Caki2 (cell line): ENCODE results near the gene SYNGAP1. TPM values are rescaled to one million over a fixed set of nuclear protein-coding genes. Genes with fewer than 3 reads are reported as not detected.

ENCODE experiments used
- DNase-seq: peaks from one replicate; pipeline ENCODE4 v3.0.0-alpha.2; 2015; ENCODE audit warnings: low read depth
- in situ Hi-C: cut with HindIII; loops from 2 replicates; pipeline ENCODE4 v1.10.0; 2016; ENCODE audit warnings: low sequenced_read_pairs, low pct_unique_long_range_greater_than_20kb, mixed read lengths
- total RNA-seq: library from RNA; depleted of rRNA; stranded (reverse); fragments of >200 nt; shearing (Covaris generic); gene quantifications from 2 replicates; pipeline ENCODE4 v1.2.3, GENCODE V29; 2014; ENCODE audit warnings: low replicate concordance; rRNA removed

The SYNGAP1 gene
- total RNA-seq, 1 experiment from 2014 or later = 0.14 TPM

DNA sequence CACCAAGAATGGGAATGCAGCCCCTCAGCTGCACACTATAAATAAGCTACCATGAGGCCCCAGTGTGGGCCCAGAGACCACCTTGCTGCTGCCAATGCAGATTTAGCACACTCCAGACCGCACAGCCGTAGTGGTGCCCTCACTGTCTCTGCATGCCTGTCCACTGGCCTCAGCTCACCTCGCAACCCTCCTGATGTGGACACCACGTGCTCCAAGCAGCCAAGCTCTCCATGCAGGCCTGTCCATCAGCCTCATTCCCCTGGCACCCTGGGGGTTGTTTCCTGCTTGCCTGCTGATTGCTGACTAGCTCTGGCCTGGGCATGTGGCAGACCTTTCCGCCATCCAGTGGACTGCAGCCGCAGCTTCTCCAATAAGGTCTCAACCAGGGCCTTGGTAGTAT is 70.8 kb downstream of the SYNGAP1 start:
- in situ Hi-C loops = no loop called here
- no peak for DNase-seq

DNA sequence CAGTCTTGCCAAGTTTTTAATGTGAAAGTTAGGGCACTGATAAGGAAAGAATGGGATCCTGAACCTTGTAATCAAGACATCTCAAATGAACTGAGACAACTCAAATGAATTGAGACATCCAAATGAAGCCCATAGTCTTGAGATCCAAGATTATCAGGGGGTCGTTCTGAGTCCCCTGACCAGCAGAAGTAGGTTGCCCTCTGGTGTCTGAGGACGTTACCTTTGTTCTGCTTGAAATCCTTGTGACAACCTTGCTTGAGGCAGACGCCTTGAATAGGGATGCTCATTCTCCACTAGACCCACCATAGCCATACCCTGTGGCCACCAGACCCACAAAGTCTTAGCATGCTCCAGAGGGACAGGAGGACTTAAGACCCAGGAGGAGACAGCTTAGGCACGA is 72.2 kb downstream of the SYNGAP1 start:
- no peak for DNase-seq
- in situ Hi-C loops = no loop called here

DNA sequence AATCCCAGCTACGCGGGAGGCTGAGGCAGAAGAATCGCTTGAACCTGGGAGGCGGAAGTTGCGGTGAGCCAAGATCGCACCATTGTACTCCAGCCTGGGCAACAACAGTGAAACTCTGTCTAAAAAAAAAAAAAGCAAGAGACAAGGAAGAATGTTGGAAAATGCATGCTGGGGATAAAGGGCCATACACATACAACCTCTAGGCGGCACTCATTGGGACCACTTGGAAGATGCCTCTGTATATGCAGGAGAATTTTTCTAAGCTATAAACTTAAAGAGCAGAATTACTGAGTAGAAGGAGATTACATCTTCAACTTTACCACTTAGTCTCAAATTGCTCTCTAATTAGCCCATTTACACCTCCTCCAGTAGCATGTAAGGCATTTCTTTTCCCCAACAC is 77.3 kb downstream of the SYNGAP1 start:
- in situ Hi-C loops = no loop called here
- DNase-seq = no peak

DNA sequence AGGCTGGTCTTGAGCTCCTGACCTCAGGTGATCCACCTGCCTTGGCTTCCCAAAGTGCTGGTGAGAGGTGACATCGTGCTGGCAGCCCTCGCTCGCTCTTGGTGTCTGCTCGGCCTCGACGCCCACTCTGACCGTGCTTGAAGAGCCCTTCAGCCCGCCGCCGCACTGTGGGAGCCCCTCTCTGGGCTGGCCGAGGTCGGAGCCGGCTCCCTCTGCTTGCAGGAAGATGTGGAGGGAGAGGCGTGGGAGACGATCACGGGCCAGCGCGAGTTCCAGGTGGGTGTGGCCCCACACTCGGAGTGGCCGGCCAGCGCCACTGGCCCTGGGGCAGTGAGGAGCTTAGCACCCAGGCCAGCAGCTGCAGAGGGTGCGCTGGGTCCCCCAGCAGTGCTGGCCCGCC is 82.6 kb downstream of the SYNGAP1 start:
- no peak for DNase-seq
- in situ Hi-C loops = no loop called here

DNA sequence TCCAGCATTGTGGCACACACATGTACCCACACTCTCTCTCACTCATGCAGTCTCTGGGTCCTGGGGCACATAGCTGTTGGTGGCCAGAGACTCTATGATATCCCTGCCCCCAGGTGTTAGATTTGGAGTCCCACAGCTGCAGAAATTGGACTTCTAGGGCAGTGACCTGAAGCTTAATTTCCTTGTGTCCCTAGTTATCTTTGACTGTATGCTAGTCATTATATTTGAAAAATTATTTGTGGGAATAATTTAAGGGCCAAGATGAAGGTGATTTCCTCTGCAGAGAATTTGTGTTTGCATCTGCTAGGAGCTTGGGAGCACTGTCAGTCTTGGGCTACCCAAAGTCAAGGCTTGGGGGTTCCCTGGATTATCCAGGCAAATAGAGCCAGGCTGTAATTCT is 84.6 kb downstream of the SYNGAP1 start:
- in situ Hi-C loops = no loop called here
- DNase-seq = no peak

Other genes starting within 250 kb of the SYNGAP1 start
- 0.20 and 1.4 TPM in 2 replicates for gene COL11A2, start 227.6 kb upstream of the SYNGAP1 start, total RNA-seq
- gene RXRB, start 219.4 kb upstream of the SYNGAP1 start, total RNA-seq = 25.1 and 30.0 TPM in 2 replicates
- 232 and 245 TPM in 2 replicates for gene SLC39A7, start 219.2 kb upstream of the SYNGAP1 start, total RNA-seq
- gene HSD17B8, start 215.4 kb upstream of the SYNGAP1 start, total RNA-seq = 41.2 and 79.7 TPM in 2 replicates
- 51.4 and 56.9 TPM in 2 replicates for gene RING1, start 211.6 kb upstream of the SYNGAP1 start, total RNA-seq
- gene VPS52, start 148.2 kb upstream of the SYNGAP1 start, total RNA-seq = 21.1 and 27.6 TPM in 2 replicates
- 3,205 and 3,207 TPM in 2 replicates for gene RPS18, start 148.0 kb upstream of the SYNGAP1 start, total RNA-seq
- not detected in 2 replicates for gene B3GALT4, start 142.9 kb upstream of the SYNGAP1 start, total RNA-seq
- 92.5 and 98.2 TPM in 2 replicates for gene WDR46, start 130.8 kb upstream of the SYNGAP1 start, total RNA-seq
- gene PFDN6, start 130.5 kb upstream of the SYNGAP1 start, total RNA-seq = 151 and 264 TPM in 2 replicates
- 38.8 and 53.7 TPM in 2 replicates for gene RGL2, start 121.1 kb upstream of the SYNGAP1 start, total RNA-seq
- 132 and 145 TPM in 2 replicates for gene TAPBP, start 106.0 kb upstream of the SYNGAP1 start, total RNA-seq
- gene ZBTB22, start 102.3 kb upstream of the SYNGAP1 start, total RNA-seq = 16.1 and 16.6 TPM in 2 replicates
- gene DAXX, start 97.1 kb upstream of the SYNGAP1 start, total RNA-seq = 56.5 and 59.5 TPM in 2 replicates
- 176 and 179 TPM in 2 replicates for gene KIFC1, start 28.2 kb upstream of the SYNGAP1 start, total RNA-seq
- 32.5 and 43.2 TPM in 2 replicates for gene PHF1, start 9.1 kb upstream of the SYNGAP1 start, total RNA-seq
- gene CUTA, start 2.0 kb upstream of the SYNGAP1 start, total RNA-seq = 303 and 346 TPM in 2 replicates
- 14.3 and 39.3 TPM in 2 replicates for gene ZBTB9, start 34.5 kb downstream of the SYNGAP1 start, total RNA-seq
- gene BAK1, start 160.2 kb downstream of the SYNGAP1 start, total RNA-seq = 101 and 103 TPM in 2 replicates
- 59.3 and 60.1 TPM in 2 replicates for gene ITPR3, start 201.3 kb downstream of the SYNGAP1 start, total RNA-seq